Gastrocnemius medialis (tissue), 4 donors: Measurements from ENCODE around the gene OR5A2.

ENCODE experiments used
- POLR2A ChIP-seq, 2 donors: fragments of 450-650 bp; IDR thresholded peaks; one replicate each; pipeline ENCODE4 v1.6.1; 2017; ENCODE audit warnings: antibody characterized with exemption in 2 of 2, mild to moderate bottlenecking in 2 of 2, moderate library complexity in 2 of 2
- TF ChIP-seq, protein P1 (sequence below), 5 experiments: fragments of 450-650 bp in 3 of 5; fragments of 200-600 bp in 2 of 5; sonication (generic) in 2 of 5; IDR thresholded peaks in 4 of 5; conservative IDR thresholded peaks in 1 of 5; 1 replicate in 4 of 5; 2 replicates in 1 of 5; pipeline ENCODE4 v1.5.1; 2016 to 2019; ENCODE audit warnings: antibody characterized with exemption in 5 of 5, mild to moderate bottlenecking in 3 of 5, moderate library complexity in 3 of 5

DNA sequence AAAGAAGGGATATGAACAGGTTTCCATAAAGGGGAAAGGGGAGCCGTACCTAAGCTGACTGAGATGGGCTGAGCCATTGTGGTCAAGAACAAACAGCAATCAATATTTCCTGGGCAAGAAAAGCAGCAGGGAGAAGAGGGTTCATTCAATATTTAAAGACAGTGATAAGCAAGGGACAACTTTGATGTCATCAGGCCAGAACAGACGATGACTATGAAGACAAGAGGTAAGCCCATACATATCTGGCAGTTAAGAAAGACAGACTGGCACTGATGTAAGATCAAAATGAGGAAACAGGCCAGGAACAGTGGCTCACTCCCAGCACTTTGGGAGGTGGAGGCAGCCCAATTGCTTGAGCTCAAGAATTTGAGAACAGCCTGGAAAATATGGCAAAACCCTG lies 2.4 kb downstream of the OR5A2 start:
- no peak for TF ChIP-seq POLR2A (IDR thresholded peaks at IDR 0.05)
- TF ChIP-seq, protein P1, sequence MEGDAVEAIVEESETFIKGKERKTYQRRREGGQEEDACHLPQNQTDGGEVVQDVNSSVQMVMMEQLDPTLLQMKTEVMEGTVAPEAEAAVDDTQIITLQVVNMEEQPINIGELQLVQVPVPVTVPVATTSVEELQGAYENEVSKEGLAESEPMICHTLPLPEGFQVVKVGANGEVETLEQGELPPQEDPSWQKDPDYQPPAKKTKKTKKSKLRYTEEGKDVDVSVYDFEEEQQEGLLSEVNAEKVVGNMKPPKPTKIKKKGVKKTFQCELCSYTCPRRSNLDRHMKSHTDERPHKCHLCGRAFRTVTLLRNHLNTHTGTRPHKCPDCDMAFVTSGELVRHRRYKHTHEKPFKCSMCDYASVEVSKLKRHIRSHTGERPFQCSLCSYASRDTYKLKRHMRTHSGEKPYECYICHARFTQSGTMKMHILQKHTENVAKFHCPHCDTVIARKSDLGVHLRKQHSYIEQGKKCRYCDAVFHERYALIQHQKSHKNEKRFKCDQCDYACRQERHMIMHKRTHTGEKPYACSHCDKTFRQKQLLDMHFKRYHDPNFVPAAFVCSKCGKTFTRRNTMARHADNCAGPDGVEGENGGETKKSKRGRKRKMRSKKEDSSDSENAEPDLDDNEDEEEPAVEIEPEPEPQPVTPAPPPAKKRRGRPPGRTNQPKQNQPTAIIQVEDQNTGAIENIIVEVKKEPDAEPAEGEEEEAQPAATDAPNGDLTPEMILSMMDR (IDR thresholded peaks at IDR 0.05 in 4 of 5, conservative IDR thresholded peaks at IDR 0.05 in 1 of 5) = no peak
